Prostate gland (tissue), 2 donors: ENCODE measurements around the gene NPC1L1. TPM values are rescaled to one million over a fixed set of nuclear protein-coding genes. Genes with fewer than 3 reads are reported as not detected.

ENCODE experiments used
- DNase-seq: peaks from one replicate; pipeline ENCODE4 v3.0.0-alpha.2; 2019; ENCODE audit warnings: low spot score
- H3K27ac ChIP-seq, 2 donors: fragments of 200-600 bp; sonication (generic); 2 replicates each; pipeline ENCODE4 v1.5.1; 2017 to 2019
- H3K27me3 ChIP-seq: fragments of 200-600 bp; sonication (generic); replicated peaks from 2 replicates; pipeline ENCODE4 v1.5.1; 2019; ENCODE audit not compliant: insufficient read depth
- H3K36me3 ChIP-seq, 2 donors: fragments of 200-600 bp; sonication (generic); 1 replicate in 1 of 2; 2 replicates in 1 of 2; pipeline versions ENCODE4 v1.5.1 to v1.8.1; 2017 to 2019
- H3K4me1 ChIP-seq: fragments of 200-600 bp; sonication (generic); replicated peaks from 2 replicates; pipeline ENCODE4 v1.5.1; 2019
- H3K4me3 ChIP-seq, 2 donors: fragments of 200-600 bp; sonication (generic); 2 replicates each; pipeline ENCODE4 v1.5.1; 2017 to 2019
- H3K9me3 ChIP-seq: fragments of 200-600 bp; sonication (generic); 2 replicates; pipeline ENCODE4 v1.5.1; 2017
- CTCF ChIP-seq, 4 experiments: fragments of 200-600 bp in 2 of 4; fragments of 450-650 bp in 2 of 4; sonication (generic) in 2 of 4; IDR thresholded peaks; 1 replicate in 3 of 4; 2 replicates in 1 of 4; pipeline ENCODE4 v1.5.1; 2016 to 2019; ENCODE audit warnings: antibody characterized with exemption in 4 of 4, mild to moderate bottlenecking in 2 of 4, moderate library complexity in 2 of 4
- POLR2A ChIP-seq: fragments of 450-650 bp; IDR thresholded peaks from one replicate; pipeline ENCODE4 v1.6.1; 2016; ENCODE audit warnings: antibody characterized with exemption, mild to moderate bottlenecking
- POLR2AphosphoS5 ChIP-seq: sonication (generic); formaldehyde crosslinking; IDR thresholded peaks from one replicate; pipeline ENCODE4 v1.6.1; 2017; ENCODE audit warnings: antibody characterized with exemption
- WGBS: methylation state at CpG from one replicate; pipeline ENCODE4 v1.1.5; 2018; 5-methylcytosine and 5-hydroxymethylcytosine counted together
- intact Hi-C: fragments of 100-400 bp; cut with DNase I; formaldehyde crosslinking; loops from one replicate; pipeline ENCODE4 v1.14.2; 2022
- total RNA-seq, 2 donors: library from RNA; depleted of rRNA; stranded (reverse); fragments of >200 nt; gene quantifications; one replicate each; pipeline ENCODE4 v1.1.0, GENCODE V29; 2016

Gene NPC1L1
- total RNA-seq, 2 donors from 2014 or later, result 0.11 to 0.23 TPM

- DNase-seq, result no peak
- H3K4me3 ChIP-seq, result no peak overlapping the region
- peaks cover 9 to 48% of the 10 kb centered on the region in 2 donors for H3K36me3 ChIP-seq
- no peaks in the 10 kb centered on the region for H3K9me3 ChIP-seq
- H3K27ac ChIP-seq, result no peak overlapping the region
- intact Hi-C loops, result loop anchor here (5.0 kb wide), 2 partner anchors 91 to 326 kb away; no protein-coding TSS in a partner anchor
- 86% methylated on average over 6 of the region's 6 CpGs for WGBS
- H3K4me1 ChIP-seq, result no peaks in the 10 kb centered on the region
- TF ChIP-seq POLR2AphosphoS5, result no peak
- no peak for TF ChIP-seq CTCF (IDR thresholded peaks at IDR 0.05)
- no peak for TF ChIP-seq POLR2A
- no peaks in the 10 kb centered on the region for H3K27me3 ChIP-seq
Observed at GRCh38 chr7:44567884-44568283, 26.8 kb upstream of the NPC1L1 start.

- H3K4me3 ChIP-seq, result no peak overlapping the region
- 89% methylated on average over 5 of the region's 5 CpGs for WGBS
- DNase-seq, result no peak
- no peaks in the 10 kb centered on the region for H3K9me3 ChIP-seq
- H3K27me3 ChIP-seq, result no peaks in the 10 kb centered on the region
- H3K4me1 ChIP-seq, result no peaks in the 10 kb centered on the region
- peaks cover 9 to 38% of the 10 kb centered on the region in 2 donors for H3K36me3 ChIP-seq
- intact Hi-C loops, result loop anchor here (5.0 kb wide), 2 partner anchors 89 to 324 kb away; no protein-coding TSS in a partner anchor
- TF ChIP-seq POLR2AphosphoS5 (no peak), CTCF (IDR thresholded peaks at IDR 0.05) (no peak), POLR2A (no peak)
- no peak overlapping the region for H3K27ac ChIP-seq
Observed at GRCh38 chr7:44566680-44567079, 25.6 kb upstream of the NPC1L1 start.

- TF ChIP-seq POLR2AphosphoS5 (no peak), CTCF (IDR thresholded peaks at IDR 0.05) (no peak), POLR2A (no peak)
- no peak overlapping the region for H3K4me3 ChIP-seq
- H3K27me3 ChIP-seq, result no peaks in the 10 kb centered on the region
- 74% methylated on average over 16 of the region's 16 CpGs for WGBS
- no peak for DNase-seq
- no peaks in the 10 kb centered on the region for H3K4me1 ChIP-seq
- intact Hi-C loops, result loop anchor here (5.0 kb wide), 2 partner anchors 89 to 324 kb away; no protein-coding TSS in a partner anchor
- peaks cover 9 to 31% of the 10 kb centered on the region in 2 donors for H3K36me3 ChIP-seq
- no peaks in the 10 kb centered on the region for H3K9me3 ChIP-seq
- H3K27ac ChIP-seq, result no peak overlapping the region
Observed at GRCh38 chr7:44565795-44566559, 24.8 kb upstream of the NPC1L1 start.

- WGBS, result 54% methylated on average over 12 of the region's 13 CpGs
- intact Hi-C loops, result loop anchor here (5.0 kb wide), 2 partner anchors 88 to 323 kb away; no protein-coding TSS in a partner anchor
- H3K4me3 ChIP-seq, result no peak overlapping the region
- peak; percentile 56 for DNase-seq
- TF ChIP-seq POLR2A, result no peak
- TF ChIP-seq CTCF (IDR thresholded peaks at IDR 0.05), result peak; percentile 90 to 98 (median 94)
- peak; percentile 47 for TF ChIP-seq POLR2AphosphoS5
- H3K27ac ChIP-seq, result no peak overlapping the region
- H3K4me1 ChIP-seq, result no peaks in the 10 kb centered on the region
- peaks cover 6 to 24% of the 10 kb centered on the region in 2 donors for H3K36me3 ChIP-seq
- no peaks in the 10 kb centered on the region for H3K27me3 ChIP-seq
- no peaks in the 10 kb centered on the region for H3K9me3 ChIP-seq
Observed at GRCh38 chr7:44565097-44565794, 24.1 kb upstream of the NPC1L1 start.
